Measurements from ENCODE around the gene VPS9D1. TPM values are rescaled to one million over a fixed set of nuclear protein-coding genes. Genes with fewer than 3 reads are reported as not detected.

Gene VPS9D1, protein sequence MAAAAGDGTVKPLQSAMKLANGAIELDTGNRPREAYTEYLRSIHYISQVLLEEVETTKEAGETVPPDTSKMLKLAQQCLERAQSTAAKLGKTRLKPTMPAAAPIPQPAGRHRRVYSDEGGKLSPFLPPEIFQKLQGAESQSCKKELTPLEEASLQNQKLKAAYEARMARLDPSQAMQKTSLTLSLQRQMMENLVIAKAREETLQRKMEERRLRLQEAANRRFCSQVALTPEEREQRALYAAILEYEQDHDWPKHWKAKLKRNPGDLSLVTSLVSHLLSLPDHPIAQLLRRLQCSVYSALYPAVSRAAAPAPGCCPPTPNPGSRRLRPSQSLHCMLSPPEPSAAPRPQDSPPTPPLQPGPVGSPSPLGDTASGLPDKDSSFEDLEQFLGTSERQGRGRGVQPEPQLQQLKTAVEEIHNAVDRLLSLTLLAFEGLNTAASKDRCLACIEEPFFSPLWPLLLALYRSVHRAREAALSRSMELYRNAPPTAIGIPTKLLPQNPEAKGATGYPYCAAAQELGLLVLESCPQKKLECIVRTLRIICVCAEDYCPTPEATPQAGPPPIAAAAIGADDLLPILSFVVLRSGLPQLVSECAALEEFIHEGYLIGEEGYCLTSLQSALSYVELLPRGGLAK
- 1 to 10 TPM; 5.8 to 9.8 (median 7.0) TPM for total RNA-seq

DNA sequence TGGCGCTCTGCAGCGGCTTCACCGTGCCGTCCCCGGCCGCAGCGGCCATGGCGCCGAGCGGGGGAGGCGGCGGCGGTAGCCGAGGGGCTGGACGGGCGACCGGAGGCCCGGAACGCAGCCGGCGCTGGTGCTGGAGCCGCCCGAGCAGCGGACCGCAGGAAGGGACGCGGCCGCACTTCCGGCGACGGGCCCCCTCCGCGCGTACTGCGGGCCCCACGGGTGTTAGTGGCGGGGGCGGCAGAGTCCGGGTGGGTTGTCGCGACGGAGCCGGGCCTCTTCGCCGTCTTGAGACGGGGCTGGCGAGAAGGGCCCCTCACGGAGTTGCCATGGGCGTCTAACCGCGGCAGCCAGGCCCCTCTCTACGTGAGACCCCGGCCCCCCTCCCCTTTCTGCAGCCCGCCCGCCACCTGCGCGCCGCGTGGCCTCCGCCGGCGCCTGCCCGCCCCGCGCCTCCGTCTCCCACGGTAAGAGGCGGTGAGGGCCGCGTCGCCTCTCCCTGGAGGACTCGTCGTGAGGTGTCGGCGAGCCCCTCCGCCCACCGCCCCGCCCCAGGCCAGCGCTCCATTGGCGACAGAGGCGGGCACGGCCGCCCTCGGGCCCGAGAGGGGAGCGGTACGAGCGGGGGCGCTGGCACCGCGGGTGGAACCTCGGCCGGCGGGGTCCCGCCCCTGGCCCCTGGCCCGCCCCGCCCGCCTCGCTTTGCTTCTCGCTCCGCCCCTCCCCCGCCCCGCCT, at the start of gene VPS9D1, which contains the start of gene ZNF276:
TSS of gene VPS9D1 (minus strand) at position 86 of the 733 bp plus-strand sequence. CDS start at position 49, 37 bp downstream.
TSS of gene ZNF276 (plus strand) at position 725 of the 733 bp plus-strand sequence. CDS start 104 bp downstream, outside the sequence.
- intact Hi-C loops (cut with DNase I; ENCODE audit: low total_unique reads) = no loop called here
- WGBS, 2 donors = 0% methylated on average over 3 to 27 of the region's 103 CpGs
- peak within 1 kb of the TSS; percentile 66 for H3K4me3 ChIP-seq (ENCODE audit: low read depth, poor library complexity, severe bottlenecking)
- peak; percentile 66 to 92 for DNase-seq (ENCODE audit: low spot score in 2 of 2)
- TF ChIP-seq POLR2A (IDR thresholded peaks at IDR 0.05) = no peak
- TF ChIP-seq, protein P1, sequence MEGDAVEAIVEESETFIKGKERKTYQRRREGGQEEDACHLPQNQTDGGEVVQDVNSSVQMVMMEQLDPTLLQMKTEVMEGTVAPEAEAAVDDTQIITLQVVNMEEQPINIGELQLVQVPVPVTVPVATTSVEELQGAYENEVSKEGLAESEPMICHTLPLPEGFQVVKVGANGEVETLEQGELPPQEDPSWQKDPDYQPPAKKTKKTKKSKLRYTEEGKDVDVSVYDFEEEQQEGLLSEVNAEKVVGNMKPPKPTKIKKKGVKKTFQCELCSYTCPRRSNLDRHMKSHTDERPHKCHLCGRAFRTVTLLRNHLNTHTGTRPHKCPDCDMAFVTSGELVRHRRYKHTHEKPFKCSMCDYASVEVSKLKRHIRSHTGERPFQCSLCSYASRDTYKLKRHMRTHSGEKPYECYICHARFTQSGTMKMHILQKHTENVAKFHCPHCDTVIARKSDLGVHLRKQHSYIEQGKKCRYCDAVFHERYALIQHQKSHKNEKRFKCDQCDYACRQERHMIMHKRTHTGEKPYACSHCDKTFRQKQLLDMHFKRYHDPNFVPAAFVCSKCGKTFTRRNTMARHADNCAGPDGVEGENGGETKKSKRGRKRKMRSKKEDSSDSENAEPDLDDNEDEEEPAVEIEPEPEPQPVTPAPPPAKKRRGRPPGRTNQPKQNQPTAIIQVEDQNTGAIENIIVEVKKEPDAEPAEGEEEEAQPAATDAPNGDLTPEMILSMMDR (IDR thresholded peaks at IDR 0.05) = no peak

DNA sequence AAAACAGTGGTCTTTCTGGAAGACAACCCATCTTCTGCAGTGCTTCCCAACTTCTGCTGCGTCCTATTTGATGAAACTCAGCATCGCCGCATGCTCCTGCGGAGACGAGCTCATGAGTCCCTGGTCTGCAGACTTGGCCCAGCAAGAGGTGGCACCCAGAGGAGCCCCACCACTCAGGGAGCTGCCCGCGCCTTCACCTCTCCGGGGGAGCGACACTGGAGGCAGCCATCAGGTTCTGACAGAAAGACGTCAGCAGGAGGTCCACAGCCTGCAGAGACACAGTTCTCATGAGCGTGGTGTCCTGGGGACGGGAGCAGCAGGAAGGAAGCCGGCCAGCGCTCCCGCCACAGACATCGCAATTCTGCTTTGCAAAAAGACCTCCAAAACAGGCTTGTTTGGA, 49.7 kb upstream of the VPS9D1 start:
- H3K4me3 ChIP-seq (ENCODE audit: low read depth, poor library complexity, severe bottlenecking) = no peak overlapping the region
- no peak for TF ChIP-seq POLR2A (IDR thresholded peaks at IDR 0.05)
- TF ChIP-seq, protein P1 (IDR thresholded peaks at IDR 0.05) = no peak
- intact Hi-C loops (cut with DNase I; ENCODE audit: low total_unique reads) = no loop called here
- no peak for DNase-seq (ENCODE audit: low spot score in 2 of 2)
- 97 to 98% methylated on average over 16 of the region's 16 CpGs for whole genome bisulfite sequencing, 2 donors

DNA sequence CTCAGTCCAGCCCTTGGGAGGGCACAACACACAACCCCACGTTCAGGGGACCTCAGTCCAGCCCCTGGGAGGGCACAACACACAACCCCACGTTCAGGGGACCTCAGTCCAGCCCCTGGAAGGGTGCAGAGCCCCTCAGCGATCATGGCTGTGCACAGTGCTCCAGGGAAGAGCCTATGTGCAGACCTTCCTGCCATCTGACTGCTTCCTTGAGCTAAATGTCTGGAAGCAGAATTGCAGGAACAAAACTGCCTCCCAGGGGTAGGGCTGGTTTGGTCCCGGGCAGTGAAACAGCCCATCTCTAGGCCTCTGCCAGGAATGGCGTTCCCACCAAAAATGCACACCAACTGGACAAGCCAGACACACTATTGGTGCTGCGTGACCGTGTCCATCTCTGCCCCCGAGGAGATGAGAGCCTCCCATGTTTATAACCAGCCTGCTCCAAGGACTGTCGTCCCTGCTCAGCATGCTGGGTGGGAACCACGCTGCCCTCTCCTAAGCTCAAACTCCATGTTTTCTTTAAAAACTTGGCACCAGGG, 44.7 kb upstream of the VPS9D1 start:
- no peak for TF ChIP-seq POLR2A (IDR thresholded peaks at IDR 0.05)
- TF ChIP-seq, protein P1 (IDR thresholded peaks at IDR 0.05) = no peak
- no peak for DNase-seq (ENCODE audit: low spot score in 2 of 2)
- WGBS, 2 donors = 78 to 88% methylated on average over 10 of the region's 10 CpGs
- intact Hi-C loops (cut with DNase I; ENCODE audit: low total_unique reads) = no loop called here
- no peak overlapping the region for H3K4me3 ChIP-seq (ENCODE audit: low read depth, poor library complexity, severe bottlenecking)

DNA sequence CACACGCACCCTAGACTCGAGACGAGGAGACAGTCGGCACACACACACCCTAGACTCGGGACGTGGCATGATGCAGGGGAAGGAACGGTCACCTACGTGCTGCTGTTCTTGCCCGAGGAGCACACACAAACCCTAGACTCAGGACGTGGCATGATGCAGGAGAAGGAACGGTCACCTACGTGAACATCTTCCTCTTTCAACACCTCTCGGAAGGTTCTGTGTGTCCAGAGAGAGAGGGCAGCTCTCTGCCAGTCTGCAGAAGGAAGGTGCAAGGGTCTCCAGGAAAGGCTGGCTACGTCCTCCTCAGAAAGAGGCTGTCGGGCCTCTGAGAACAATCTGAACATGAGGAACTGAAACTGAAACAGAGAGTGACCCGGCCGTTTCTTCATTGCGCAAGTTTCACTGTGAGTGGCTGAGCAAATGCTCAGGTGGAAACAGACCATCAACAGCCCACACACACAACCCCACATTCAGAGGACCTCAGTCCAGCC, 44.1 kb upstream of the VPS9D1 start:
- intact Hi-C loops (cut with DNase I; ENCODE audit: low total_unique reads) = no loop called here
- WGBS, 2 donors = 88 to 91% methylated on average over 18 of the region's 18 CpGs
- TF ChIP-seq, protein P1 (IDR thresholded peaks at IDR 0.05) = no peak
- TF ChIP-seq POLR2A (IDR thresholded peaks at IDR 0.05) = no peak
- peak; percentile 54 to 88 for DNase-seq (ENCODE audit: low spot score in 2 of 2)
- no peak overlapping the region for H3K4me3 ChIP-seq (ENCODE audit: low read depth, poor library complexity, severe bottlenecking)

DNA sequence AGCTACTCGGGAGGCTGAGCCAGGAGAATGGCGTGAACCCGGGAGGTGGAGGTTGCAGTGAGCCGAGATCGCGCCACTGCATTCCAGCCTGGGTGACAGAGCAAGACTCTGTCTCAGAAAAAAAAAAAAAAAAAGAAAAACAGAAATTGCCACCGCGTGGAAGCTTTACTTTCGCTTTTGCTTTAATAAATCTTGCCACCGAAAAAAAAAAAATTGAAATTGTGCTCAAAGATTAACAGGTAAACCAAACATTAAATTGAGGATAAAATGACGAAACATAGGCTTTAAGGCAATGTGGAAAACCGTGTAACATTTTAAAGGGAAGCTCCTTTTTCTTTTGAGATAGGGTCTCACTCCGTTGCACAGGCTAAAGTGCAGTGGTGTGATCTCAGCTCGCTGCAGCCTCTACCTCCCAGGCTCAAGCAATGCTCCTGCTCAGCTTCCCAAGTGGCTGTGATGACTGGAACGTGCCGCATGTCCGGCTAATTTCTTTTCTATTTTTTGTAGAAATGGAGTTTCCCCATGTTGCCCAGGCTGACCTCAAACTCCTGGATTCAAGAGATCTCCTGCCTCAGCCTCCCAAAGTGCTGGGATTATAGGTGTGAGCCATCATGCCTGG, 40.7 kb upstream of the VPS9D1 start:
- no peak overlapping the region for H3K4me3 ChIP-seq (ENCODE audit: low read depth, poor library complexity, severe bottlenecking)
- intact Hi-C loops (cut with DNase I; ENCODE audit: low total_unique reads) = no loop called here
- DNase-seq (ENCODE audit: low spot score in 2 of 2) = no peak
- 76 to 83% methylated on average over 17 of the region's 17 CpGs for WGBS, 2 donors
- TF ChIP-seq, protein P1 (IDR thresholded peaks at IDR 0.05) = no peak
- TF ChIP-seq POLR2A (IDR thresholded peaks at IDR 0.05) = no peak

Data from lower leg skin (tissue), 4 donors.